HG03565 (cell line): ENCODE measurements around the gene CLEC17A.
"Not testable (repeated sequence)": the region's sequence is repeated elsewhere in the genome, so short reads cannot be mapped to it uniquely, and the experiment has no call there.

Experiments used
- ATAC-seq: cut with Tn5 transposase; IDR thresholded peaks from one replicate; pipeline ENCODE4 v1.9.1; 2021; ENCODE audit warnings: mild to moderate bottlenecking, moderate library complexity; ENCODE audit not compliant: unreplicated experiment

Gene CLEC17A

DNA sequence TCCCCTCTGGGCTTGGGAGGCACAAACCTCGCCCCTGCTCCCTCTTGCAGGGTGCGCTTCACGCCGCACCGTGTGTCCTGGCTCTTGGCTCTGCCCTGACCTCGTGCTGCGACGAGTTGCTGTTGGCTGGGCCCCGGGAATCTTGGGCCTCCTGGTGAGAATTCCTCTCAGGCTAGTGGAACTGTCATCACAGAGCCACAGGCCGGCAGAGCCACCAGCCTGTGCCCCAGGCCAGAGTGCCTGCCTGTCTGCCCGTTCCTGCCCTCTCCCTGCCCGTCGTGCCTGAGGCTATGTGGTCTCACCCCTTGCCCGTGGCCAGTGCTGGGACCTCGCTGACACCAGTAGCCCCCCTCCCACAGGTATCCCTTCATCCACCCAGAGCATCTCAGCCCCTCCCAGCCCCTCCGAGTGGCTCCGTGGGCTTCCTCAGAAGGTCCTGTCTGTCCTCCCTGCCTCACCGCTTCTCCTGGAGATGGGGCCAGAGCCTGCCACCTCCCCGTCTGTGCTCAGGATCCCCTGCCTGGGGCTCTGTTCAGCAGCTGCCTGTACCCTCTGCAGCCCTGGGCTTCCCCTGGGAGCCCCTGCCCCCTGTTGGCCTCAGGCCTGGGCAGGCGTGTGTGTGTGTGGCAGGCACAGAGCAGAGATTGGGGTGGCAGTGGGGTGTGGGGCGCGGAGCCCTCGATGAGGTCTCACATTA, 24.4 kb upstream of the CLEC17A start:
- no peak for ATAC-seq

DNA sequence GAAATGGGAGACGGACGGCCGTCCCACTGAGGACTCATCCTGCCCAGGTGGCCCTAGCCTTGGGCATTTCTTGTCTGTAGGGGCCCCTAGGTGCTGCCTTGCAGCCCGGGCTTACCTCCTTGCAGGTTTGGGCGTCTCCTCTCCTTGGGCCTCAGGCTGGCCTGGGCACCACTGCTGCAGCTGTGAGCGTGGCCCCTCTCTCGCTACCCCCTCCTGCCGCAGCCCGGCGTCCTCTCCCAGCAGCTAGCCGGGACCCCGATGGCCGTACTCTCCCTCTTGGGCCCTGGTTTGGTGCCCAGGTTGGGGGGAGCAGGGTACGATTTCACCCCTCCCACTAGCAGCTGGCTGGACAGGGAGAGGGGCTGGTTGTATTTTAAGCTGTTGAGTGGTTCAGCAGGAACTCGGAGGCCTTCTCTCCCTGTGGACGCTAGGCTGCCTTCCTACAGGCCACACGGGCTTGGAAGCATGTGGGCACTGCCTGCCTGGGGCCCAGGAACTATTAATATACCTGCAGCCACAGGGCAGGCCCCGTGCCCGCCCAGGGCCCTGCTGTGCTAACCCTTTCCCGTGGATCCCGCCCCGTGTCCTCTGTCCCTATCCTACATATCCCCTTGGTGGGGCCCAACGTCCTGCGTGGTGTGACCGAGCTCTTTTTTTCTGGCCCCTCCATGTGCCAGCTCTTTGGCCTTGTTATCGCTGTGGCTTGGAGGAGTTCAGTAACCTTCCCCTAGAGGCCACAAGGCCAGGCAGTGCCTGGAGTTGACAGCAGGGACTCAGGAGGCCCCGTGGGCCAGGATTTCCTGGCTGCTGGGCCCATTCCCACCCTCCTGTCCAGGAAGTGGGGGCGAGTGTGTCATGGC, 22.7 kb upstream of the CLEC17A start:
- no peak for ATAC-seq

DNA sequence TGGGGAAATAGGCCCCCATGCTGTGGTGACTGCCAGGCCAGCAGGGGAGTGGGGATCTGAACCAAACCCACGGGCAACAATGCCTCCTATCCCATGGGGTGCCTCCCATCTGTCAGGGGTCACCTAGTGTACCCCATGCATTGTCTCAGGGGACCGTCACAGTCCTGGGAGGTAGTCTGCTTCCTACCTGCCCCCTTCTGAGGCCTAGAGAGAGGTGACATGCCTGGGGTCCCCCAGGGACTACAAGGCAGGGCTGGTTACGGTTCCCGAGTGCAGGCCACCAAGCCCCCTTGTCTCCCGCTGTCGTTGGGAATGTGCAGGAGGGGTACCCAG, 22.1 kb upstream of the CLEC17A start:
- ATAC-seq: no peak

DNA sequence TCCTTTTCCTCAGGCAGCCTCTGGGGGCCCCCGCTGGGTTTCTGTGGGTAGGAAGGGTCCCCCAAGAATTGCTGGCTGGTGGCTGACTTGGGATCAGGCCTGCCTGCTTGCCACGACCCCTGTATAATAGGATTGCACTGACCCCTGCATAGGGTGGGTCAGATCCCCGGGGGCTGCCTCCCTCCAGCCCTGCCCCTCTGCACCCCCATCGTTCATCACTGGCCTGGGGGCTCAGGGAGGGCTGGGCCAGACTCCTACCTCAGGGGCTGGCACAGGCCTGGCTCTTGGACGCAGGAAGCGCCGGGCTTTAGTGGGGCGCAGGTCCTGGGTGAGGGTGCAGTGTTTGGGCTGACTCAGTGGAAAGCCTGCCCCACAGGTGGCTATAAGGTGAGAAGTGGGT, 21.6 kb upstream of the CLEC17A start:
- ATAC-seq: no peak

DNA sequence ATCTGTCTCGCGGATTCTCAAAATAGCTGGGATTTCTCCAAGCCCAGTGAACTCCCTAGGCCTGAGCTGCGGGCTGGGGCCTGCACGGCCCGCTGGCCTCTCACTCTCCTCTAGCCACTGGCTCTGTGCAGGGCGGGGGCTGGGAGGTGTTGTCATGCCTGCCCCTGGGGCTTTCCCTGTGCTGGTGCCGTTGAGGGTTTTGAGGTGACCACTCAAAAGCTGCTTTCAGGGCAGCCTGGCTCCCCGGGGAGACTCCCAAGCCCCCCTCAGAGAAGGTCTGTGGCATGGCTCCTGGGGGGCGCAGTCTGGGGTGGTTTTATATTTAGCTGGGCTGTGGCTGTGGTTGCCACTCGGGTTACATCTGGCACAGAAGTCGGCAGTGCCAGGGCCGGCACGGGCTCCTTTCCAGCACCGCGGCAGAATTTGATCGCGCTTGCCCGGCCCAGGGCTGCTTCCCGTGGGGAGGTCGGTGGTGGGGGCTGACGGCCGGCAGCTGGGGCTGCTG, 21.0 kb upstream of the CLEC17A start:
- no peak for ATAC-seq

DNA sequence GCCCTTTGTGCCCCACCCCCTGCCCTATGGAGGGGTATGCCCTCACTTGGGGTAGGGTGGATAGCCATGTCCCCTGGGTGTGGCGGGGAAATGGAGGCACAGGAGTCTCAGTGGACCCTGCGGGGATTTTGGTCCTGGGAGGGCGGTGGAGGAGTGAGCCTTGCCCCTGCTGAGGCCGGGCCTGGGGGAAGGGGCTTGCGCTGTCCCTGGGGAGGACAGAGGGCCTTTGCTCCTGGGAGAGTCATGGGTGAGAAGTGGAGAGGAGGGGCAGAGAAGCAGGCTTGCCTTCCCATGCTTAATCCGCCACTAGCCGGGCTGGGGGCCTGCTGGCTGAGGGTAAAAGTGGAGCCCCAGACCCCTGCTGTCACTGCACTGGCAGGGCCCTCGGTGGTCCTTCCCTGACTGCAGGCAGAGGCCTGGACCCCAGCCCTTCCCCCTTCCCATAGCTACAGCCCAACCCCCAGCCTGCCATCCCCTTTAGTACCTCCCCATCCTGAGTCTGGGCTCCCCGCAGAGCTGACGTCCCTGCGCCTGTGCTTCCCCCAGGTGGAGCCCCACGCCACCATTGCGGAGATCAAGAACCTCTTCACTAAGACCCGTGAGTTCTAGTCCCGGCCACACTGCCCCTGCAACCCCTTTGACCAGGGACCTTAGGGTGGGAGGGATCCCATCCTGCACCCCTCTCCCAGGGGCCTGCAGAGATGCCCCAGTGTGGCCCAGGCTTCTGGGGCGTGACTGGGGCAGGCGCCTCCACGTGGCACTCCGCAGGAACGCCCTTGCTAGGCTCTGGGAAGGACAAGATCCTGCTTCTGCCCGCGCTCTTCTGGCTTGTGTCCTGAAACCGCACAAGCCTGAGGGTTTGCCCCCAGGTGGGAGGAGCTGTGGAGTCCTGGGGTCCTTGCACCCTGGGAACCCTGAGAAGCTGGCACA, 20.0 kb upstream of the CLEC17A start:
- no peak for ATAC-seq

DNA sequence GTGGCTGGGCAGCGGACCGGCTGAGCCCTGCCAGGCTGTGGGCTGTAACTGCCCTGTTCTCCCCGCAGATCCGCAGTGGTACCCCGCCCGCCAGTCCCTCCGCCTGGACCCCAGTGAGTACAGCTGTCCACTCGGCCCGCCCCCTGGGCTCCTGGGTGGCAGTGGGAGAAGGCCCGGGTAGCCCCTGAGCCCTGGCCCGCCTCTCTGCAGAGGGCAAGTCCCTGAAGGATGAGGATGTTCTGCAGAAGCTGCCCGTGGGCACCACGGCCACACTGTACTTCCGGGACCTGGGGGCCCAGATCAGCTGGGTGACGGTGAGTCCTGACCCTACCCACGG, 19.3 kb upstream of the CLEC17A start:
- ATAC-seq: no peak

DNA sequence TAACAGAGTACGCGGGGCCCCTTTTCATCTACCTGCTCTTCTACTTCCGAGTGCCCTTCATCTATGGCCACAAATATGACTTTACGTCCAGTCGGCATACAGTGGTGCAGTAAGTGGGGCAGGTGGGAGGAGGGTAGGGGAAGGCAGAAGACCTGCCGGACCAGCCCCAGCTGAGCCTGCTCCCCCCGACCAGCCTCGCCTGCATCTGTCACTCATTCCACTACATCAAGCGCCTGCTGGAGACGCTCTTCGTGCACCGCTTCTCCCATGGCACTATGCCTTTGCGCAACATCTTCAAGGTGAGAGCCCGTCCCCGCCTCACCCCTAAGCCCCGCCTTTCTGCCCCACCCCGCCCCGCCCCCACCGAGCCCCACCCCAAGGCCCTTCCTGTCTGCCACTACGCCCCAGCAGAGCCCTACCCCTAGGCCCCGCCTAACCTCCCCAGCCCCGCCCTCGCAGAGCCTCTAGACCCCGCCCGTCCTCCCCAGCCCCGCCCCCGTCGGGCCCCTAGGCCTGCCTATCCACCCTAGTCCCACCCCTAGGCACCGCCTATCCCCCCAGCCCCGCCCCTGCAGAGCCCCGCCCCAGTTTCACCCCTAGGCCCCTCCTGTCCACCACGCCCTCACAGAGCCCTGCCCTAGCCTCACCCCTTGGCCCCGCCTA, 18.8 kb upstream of the CLEC17A start:
- no peak for ATAC-seq

DNA sequence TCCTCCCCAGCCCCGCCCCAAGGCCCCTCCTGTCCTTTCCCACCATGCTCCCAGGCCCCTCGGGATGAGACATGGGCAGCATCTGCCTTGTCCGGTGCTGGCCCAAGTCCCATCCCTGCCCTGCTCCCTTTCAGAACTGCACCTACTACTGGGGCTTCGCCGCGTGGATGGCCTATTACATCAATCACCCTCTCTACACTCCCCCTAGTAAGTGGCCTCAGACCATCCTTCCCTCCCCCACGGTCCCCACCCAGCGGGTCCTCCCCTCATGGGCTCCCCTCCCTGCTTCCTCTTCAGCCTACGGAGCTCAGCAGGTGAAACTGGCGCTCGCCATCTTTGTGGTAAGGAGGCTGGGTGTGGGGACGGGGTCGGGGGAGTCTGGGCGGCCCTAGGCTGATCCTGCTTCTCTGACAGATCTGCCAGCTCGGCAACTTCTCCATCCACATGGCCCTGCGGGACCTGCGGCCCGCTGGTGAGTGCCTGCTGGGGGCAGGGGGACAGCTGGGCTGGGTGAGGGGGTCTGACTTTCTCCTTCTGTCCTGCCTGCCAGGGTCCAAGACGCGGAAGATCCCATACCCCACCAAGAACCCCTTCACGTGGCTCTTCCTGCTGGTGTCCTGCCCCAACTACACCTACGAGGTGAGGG, 18.1 kb upstream of the CLEC17A start:
- ATAC-seq: not testable (repeated sequence)

DNA sequence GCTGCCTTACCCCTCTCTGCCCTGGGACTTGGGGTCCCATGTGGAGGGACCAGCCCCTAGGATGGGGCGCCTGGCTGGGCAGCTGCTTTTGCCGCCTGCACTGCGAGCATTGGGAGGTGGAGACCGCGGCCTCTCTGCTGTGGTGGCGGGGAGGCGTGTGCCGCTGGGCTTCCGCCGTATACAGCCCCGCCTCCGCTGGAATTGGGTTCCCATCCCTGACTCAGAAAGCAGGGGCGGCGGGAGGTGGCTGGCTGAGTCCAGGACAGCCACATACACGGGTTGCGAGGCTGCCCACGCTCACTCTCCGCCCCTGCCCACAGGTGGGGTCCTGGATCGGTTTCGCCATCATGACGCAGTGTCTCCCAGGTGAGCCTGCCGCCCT, 17.6 kb upstream of the CLEC17A start:
- no peak for ATAC-seq

DNA sequence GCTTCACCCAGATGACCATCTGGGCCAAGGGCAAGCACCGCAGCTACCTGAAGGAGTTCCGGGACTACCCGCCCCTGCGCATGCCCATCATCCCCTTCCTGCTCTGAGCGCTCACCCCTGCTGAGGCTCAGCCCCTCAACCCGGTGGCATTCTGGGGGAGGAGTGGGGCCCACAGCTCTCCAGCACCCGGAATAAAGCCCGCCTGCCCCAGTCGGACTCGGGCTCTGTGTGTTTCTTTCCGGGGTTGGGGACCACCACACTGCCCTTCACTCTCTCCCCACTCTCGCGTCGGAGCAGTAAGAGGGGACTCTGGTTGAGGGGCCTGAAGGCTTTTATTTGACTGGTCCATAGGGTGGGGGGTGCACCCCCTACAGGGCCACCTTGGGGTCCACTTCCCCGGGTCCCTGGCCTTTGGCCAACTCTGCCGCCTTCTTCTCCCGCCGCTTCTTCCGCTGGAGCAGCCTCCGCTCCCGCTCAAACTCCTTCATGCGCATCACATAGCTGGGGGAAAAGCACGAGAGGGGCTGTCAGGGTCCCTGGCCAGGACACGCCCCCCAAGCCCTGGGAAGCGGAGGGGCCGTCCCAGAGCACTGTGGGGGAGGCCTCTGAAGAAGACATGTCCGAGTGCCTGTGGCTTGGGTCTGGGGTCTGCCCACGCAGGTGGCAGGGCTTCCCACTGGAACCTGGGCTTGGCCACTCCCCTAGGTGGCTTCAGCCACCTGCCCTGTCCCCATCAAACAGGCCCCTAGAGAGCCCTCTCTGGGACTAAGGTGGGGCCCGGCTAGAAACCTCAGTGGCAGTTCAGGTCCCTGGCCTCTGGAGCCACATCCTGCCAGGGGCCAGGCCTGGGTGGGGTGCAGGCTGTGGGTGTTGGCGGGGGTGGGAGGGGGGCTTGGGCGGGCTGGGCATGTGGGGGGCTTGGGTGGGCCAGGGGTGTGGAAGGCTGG, 16.8 kb upstream of the CLEC17A start:
- ATAC-seq: no peak

DNA sequence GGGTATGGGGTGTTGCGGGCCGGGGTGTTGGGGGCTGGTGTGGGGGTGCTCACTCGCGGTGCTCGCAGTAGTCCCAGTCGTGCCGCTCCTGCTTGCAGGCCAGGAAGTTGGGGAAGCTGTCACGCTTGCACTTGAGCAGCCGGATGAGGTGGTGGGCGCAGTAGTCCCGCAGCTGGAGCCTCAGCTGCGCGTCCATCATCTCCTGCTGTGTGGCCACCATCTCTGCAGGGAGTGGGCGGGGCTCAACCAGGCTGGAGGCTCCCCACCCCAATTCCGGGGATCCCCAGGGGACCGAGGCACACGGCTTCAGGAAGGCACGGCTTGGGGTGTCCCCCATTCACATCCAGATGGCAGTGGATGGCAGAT, 16.2 kb upstream of the CLEC17A start:
- no peak for ATAC-seq

DNA sequence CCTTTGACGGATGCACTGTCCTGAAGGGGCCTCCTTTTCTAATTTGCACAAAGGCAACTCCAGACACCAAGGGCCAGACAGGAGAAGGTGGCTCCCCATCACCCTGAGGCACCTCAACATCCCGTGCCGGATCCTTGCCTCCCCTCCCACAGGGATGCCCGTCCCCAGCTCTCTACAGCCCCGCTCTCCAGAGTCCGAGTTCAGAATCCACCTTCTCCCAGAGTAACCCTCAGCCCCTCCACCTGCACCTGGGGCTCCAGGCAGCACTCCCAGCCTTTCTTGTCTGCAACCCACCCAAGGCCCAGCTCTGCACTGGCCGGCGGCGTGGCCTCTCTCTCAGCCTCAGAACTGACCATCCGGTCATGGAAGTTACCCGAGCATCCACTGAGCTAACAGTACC, 15.8 kb upstream of the CLEC17A start:
- no peak for ATAC-seq

DNA sequence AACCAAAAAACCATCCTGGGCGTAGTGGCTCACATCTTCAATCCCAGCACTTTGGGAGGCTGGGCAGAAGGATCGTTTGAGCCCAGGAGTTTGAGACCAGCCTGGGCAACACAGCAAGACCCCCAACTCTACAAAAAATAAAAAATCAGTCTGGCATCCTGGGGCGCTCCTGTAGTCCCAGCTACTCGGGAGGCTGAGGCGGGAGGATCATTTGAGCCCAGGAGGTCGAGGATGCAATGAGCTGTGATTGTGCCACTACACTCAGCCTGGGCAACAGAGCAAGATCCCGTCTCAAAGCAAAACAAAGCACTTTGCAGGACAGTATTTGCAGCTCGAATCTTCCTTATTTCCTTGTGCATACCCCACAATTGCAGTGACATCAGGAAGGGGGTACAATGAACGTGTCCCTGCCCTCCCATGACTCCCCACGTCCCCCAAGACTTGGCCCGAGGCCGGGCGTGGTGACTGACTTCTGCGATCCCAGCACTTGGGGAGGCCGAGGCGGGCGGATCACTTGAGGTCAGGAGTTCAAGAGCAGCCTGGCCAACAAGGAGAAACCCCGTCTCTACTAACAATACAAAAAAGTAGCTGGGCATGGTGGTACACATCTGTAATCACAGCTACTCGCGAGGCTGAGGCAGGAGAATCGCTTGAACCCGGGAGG, 11.9 kb upstream of the CLEC17A start:
- no peak for ATAC-seq

DNA sequence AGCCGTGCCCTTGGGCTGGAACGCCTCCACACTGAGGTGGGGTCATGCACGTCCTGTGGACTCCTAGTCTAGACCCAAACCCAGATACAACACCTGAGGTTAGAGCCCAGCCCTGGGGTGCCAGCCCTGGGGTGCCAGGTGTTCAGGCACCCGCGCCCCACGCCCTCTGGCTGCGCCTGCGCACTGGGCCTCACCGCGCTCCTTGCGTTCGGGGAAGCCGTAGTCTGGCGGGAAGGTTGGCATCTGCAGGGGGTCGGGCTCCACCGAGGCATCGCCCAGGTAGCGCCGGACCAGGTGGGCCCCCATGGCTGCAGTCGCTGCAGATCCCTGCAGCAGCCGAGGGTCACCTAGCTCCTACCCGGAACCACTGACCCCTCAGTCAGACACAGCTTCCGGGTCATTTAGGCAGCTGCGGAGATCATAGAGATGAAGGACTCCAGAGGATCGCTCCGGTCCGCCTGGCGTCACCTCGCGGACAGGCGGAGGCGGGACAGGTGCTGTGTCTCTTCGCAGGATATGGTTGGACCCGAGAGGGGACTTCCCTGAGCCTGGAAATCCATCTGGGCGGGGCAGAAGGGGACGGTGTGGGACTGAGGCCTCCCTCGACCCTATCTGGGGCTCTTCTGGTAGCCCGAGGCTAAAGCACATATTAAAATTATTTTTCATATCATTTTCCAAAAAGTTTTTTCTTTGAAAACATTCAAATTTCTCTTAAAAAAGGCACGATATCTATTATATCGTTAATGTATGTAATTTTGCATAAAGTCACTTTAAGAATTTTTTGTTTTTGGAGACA, 11.0 kb upstream of the CLEC17A start, which contains the start of gene NDUFB7:
Gene NDUFB7, minus strand, starts transcription at position 372 of the 796 bp plus-strand sequence. Its CDS starts 66 bp downstream, at position 306.
- ATAC-seq: peak; percentile 85

DNA sequence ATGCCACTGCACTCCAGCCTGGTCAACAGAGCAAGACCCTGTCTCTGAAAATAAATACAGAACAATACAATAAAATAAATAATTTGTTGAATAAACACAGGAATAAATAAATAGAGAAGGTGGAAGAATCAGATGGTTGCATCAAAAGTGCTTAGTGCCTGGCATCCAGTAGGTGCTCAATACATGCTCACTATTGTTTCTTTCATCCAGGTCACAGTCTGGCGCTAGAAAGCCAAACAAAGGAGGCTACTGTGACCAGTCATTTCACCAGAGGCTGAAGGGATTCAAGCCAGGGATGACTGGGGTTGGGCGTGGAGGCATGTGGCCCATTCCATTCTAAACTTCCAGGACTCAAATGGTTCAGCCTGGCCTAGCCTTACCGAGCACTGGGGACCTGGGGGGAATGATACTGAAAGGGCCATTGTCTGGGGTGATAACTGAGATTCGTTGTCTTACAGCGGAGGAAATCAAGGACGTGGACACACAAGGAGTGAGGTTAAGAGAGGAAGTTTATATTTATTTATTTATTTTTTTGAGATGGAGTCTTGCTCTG, 7.4 kb upstream of the CLEC17A start:
- ATAC-seq: no peak

DNA sequence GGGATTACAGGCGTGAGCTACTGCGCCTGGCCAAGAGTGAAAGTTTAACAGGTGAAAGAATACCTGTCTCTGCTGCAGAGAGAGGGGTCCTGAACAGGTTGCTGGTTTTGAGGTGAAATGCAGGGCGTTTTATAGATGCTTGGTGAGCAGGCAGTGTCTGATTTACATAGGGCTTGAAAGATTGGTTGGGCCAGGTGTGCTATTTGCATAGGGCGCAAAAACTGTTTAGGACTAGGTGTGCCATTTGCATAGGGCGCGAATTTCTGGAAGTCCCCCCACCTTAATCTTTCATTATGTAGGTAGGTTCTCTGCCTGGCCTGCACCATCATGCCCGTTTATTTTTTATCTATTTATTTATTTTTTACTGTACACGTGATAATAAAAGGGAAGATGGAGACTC, 6.5 kb upstream of the CLEC17A start:
- no peak for ATAC-seq

DNA sequence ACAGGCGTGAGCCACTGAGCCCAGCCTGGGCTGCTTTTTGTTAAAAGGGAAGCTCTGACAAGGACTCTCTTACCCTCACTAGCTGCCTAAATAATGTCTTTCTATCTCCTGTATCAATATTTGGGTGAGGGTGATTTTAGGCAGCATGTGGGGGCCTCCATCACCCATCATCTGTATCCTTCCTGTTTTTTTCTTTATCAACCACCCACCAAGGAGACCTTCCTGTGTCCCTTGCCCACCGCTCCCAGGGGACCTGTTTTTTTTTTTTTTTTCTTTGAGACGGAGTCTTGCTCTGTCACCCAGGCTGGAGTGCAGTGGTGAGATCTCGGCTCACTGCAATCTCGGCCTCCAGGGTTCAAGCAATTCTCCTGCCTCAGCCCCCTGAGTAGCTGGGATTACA, 5.6 kb upstream of the CLEC17A start:
- no peak for ATAC-seq
